CD4-positive, alpha-beta T cell treated with Interleukin-21 for 1 hour (primary cell): ENCODE results near the gene CLEC2L.

Experiments used
- DNase-seq: peaks from one replicate; pipeline ENCODE4 v3.0.0-alpha.2; 2020

CLEC2L gene

DNA sequence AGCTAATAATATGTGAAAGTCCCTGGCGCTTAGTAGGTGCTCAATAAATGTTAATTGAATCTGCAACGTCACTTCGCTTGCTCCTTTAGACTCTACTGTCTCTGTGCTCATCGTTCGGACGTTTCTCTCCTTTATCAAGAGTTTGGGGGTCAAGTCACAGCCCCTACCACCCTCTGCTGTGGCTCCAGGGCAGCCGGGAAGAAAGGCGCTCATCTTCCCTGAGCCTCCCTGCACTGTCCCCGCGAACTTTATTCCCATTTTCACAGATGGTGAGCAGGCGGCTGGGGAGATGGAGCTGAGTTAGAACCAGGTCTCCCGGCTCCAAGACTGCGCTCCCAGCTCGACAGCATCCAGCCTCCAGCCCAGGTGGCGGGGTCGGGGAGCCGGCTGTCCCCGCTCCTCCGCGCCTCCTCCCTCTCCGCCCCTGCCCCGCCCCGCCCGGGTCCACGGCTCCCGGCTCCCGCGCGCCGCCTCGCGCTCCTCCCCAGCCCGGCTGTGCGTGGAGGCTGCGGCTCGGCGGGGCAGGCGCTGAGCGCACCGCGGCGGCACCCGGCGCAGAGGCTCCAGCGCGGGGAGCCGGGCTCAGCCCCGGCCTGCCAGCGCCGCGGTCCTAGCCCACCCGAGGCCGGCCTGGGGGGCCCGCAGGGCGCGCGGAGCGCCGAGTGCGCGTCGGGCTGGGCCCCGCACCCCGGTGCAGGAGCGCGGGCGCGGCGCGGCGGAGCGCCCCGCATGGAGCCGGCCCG, at the start of gene CLEC2L:
Gene CLEC2L (plus strand): TSS at position 487 of the 743 bp plus-strand sequence. CDS start 243 bp downstream, at position 730.
- no peak for DNase-seq

- DNase-seq: no peak
Observed at GRCh38 chr7:139476139-139476538, 47.3 kb upstream of the CLEC2L start.

DNA sequence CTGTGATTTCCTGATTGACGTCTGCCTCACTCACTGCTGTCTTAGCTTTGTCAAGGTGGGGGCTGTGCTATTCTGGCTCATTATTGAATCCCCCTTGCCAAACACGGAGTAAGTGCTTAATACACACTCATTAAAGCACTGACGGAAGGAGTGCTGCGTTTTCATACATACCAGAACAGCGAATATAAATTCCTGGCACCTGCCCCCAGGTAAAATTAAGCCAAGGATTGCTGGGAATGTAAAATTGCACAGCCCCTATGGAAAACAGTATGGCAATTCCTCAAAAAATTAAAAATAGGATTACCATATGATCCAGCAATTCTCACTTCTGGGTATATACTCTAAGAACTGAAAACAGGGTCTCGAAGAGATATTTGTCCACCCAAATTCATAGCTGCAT, 46.6 kb upstream of the CLEC2L start:
- DNase-seq: no peak

GRCh38 chr7:139479620-139480019, 43.9 kb upstream of the CLEC2L start:
- DNase-seq: no peak

DNA sequence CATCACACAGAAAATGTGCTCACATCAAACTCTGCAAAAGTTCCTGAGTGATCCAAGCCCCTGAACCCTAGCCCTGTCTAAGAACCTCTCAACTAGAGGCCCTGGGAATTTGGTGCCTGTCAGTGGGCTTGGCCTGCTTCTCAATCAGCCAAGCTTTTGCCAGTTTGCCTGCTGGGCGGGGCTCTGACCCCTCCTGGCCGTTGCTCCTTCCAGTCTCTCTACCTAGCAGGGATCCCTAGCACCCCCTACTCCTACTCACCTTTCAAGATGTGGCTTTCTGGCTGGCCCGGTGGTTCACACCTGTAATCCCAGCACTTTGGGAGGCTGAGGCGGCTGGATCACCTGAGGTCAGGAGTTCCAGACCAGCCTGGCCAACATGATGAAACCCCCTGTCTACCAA, 42.1 kb upstream of the CLEC2L start:
- no peak for DNase-seq

DNA sequence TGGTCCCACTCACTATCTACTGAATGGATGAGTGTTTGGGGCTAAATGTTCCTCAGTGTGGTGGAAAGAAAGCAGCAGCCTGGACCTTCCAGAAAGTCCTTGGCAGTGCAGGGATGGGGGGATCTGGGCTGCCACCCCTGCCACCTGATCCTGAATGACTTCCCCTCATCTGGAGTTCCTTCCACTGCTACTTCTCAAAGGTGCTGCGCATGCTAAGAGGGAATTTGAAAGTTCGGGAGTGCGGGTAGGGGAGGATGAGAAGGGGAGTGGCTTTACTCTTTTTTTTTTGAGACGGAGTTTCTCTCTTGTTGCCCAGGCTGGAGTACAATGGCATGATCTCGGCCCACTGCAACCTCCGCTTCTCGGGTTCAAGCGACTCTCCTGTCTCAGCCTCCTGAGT, 41.4 kb upstream of the CLEC2L start:
- DNase-seq: no peak

DNA sequence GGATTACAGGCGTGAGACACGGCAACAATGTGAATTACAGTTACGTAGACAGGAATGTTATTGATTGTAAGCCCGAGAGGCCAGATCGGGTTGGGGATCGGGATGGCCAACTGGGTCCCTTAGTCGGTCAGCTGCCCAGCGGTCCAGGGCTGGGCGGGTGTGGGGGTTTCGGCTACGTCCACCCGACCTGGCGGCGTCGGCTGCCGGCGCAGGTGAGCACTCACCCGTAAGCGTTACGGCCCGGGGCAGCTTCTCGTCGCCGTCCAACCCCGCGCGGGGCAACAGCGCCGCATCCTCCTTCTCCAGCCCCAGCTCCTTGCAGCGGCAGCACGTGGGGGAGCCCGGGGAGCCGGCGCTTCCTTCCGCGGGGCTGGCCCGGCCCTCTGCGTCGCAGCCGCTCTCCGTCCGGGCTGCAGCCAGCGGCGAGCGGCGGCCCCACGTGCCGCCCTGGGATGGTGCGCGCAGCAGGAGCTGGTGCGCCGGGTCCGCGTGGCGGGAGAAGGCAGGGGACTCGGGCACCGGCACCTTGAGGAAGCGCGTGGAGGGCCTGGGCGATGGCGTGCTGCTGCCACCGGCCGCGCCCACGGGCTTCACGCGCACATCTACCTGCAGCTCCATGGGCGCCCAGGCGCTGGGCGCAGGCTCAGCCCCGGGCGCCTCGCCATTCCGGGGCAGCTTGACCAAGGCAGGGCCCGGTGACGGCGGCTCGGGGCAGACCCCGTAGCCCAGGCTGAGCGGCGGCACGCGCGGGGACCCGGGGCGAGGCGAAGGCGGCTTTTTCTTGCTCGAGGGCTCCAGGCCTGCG, 40.6 kb upstream of the CLEC2L start:
- DNase-seq: no peak

GRCh38 chr7:139487366-139488080, 36.0 kb upstream of the CLEC2L start:
- DNase-seq: no peak

DNA sequence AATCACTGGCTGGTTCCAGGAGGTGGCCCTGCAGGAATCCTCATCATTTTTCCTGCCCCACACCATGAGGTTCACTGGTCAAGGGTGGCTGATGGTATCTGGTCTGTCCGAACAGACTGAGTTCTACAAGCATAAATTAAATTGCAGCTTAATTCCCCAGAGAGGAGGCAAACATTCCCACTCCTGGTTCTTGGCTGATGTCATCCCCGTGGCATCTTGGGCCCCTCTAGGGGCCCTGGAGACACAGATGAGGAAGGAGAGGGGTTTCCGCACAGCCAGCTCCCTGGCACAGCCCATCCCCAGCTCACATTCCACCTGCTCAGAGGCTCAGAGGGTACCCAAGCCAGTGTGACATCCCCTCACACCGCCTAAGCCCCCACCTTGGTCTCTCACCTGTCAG, 34.7 kb upstream of the CLEC2L start:
- no peak for DNase-seq

DNA sequence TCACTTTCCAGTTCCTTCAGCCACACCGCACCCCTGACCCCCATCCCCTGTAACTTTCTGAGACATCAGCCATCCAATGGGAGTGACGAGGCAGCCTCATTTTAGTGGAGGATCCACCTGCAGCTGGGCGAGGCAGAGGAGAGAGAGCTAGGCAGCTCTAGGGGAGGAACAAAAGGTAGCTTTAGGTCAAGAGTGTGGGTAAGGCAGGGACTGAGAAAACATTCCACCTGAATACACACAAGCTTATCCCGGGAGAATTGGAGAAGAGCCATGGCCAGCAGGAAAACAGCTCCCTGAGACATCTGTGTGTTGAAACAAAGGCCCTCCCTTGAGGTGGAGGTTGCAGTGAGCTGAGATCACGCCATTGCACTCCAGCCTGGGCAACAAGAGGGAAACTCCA, 33.4 kb upstream of the CLEC2L start:
- no peak for DNase-seq

DNA sequence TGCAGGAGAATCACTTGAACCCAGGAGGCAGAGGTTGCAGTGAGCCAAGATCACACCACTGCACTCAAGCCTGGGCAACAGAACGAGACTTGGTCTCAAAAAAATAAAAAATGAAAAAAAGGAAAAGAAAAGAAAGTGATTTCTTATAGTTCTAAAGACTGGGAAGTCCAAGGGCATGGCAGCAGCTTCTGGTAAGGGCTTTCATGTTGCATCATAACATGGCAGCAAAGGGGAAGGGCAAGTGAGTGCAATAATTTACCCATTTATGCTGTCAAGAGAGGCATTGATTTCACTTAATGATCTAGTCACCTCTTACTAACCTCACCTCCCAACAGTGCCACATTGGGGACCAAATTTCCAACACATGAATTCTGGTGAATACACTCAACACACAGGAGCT, 31.2 kb upstream of the CLEC2L start:
- DNase-seq: no peak

DNA sequence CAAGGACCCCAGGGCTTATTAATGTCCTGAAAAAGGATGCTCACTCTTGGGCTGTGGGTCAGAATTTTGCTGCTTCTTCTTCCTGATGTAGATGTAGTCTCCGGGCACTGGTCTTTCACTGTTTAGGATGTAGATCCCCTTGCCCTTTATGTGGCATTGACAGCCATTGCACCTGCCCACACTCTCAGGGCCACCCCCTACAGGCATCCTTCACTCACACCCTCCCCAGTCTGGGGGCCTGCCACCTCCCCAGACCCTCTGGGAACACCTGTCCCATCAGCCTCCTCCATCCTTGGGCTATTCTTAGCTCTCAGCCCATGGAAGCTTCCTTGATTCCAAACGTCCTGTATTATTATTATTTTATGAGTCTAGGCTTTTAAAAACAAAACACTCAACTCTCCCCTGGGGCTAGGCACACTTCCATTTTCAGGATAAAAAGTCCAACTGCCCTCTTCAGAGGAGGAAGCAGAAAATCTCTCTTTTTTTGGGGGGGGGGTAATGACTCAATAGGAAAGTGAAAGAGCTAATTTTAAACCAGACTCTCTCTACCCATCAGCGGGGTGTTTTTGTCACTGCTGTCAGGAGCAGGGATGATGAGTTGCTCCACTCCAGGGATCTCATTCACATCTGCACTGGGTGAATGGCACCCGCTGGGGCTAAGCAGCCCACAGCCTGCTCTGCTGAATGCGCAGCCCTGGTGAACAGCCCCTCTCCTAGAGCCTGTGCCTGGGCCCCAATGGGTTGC, 28.5 kb upstream of the CLEC2L start:
- peak; percentile 2 for DNase-seq

DNA sequence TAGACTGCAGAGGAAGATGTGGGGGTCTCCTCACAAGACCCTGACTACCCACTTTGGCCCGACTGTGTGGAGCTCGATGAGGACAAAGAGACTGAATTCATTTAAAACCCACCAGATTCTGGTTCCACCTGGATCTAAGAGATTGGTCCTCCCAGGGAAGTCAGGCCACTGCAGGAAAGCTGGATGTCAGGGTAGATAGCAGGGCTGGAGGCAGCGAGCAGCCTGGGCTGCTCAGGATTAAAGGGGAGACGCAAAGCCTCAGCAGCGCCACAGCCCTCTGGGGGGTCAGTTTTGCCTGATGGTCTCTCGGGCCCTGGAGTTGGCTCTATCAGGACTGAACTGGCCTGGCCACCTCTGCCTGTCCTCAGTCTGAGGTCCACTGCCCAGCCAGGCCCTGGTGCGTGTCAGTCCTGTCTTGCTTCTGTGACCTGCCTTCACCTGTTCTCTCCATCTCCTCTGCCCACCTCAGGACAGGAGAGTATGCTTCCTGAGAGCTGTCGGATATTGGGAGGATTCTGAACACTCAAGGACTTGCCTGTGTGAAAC, 27.8 kb upstream of the CLEC2L start:
- no peak for DNase-seq

DNA sequence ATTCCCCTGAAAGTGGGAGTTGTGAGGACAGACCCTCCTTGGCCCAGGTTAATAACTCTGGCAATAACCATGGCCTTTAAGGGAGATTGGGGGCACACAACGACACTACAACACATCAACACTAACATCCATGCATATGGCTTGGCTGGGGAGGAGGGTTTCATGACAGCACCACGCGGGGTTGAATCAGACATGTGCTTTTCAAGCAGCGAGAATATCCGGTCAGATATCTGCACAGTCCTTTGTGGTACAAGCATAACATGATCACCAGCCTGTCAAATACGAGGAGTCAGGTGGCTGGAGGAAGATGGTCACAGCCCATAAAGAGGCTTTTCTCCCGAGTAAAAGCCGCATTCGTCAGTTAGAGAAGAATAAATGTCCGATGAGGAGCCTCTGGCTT, 27.0 kb upstream of the CLEC2L start:
- DNase-seq: no peak

GRCh38 chr7:139500770-139501138, 22.7 kb upstream of the CLEC2L start:
- DNase-seq: no peak

DNA sequence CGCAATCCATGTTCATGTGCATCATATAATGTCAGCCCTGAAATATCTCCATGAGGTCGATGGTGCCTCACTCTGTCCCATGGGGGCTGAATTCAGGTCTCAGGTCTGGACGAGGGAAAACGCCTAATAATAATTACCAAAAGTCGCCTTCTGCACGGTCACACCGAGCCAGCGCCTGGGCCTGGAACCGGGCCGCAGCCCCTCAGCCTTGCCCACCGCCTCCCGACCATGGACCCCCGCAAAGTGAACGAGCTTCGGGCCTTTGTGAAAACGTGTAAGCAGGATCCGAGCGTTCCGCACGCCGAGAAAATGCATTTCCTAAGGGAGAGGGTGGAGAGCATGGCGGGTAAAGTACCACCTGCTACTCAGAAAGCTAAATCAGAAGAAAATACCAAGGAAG, 21.3 kb upstream of the CLEC2L start:
- no peak for DNase-seq

DNA sequence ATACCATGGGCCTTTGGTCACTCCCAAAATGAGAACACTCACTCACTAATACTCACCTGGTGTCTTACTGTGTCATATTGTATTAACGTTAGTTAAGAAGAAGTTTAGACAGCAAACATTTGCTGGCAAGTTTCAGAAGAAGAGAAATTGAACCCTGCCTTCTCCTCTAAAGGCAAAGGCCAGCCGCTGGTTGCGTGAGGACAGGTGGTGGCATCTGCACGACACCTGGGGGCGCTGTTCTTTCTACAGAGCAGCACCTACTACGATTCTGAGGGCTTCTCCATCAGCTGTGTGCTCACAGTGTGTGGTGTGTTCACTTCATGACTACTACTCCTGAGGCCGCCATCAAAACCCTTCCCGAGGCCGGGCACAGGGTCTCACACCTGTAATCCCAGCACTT, 17.9 kb upstream of the CLEC2L start:
- DNase-seq: no peak

GRCh38 chr7:139509535-139509934, 13.9 kb upstream of the CLEC2L start:
- DNase-seq: no peak

DNA sequence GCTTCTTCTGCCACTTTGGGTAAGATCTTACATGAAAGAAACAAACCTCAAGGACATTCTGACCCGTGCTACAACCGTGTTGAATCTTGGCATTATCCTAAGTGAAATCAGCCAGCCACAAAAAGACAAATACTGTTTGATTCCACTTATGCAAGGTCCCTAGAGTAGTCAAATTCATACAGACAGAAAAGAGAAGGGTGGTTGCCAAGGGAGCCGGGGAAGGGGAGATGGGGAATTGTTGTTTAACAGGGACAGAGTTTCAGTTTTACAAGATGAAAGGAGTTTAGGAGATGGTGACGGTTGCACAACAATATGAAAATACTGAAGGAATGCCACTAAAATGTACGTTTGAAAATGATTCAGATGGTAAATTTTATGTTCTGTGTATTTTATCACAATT, 12.2 kb upstream of the CLEC2L start:
- DNase-seq: no peak

GRCh38 chr7:139515266-139515665, 8.2 kb upstream of the CLEC2L start:
- no peak for DNase-seq

GRCh38 chr7:139521439-139521838, 2.0 kb upstream of the CLEC2L start:
- no peak for DNase-seq

GRCh38 chr7:139522830-139523198, 671 bp upstream of the CLEC2L start:
- no peak for DNase-seq
